DMS53 (cell line): ENCODE results near the gene AP4E1.
A peak's percentile ranks its signal among the peaks of the same experiment; 100 is the strongest.
"Not testable (repeated sequence)": the region's sequence is repeated elsewhere in the genome, so short reads cannot be mapped to it uniquely, and the experiment has no call there.

Experiments used
- DNase-seq: peaks from one replicate; lab custom pipeline; 2025; lab: John Stamatoyannopoulos, UW

AP4E1 gene

GRCh38 chr15:50889589-50889988, 18.9 kb upstream of the AP4E1 start:
- no peak for DNase-seq

GRCh38 chr15:50890751-50891150, 17.7 kb upstream of the AP4E1 start:
- no peak for DNase-seq

GRCh38 chr15:50891159-50891558, 17.3 kb upstream of the AP4E1 start:
- DNase-seq, result no peak

- DNase-seq, result no peak
Measured at GRCh38 chr15:50893976-50894375, 14.5 kb upstream of the AP4E1 start.

GRCh38 chr15:50901390-50901789, 7.1 kb upstream of the AP4E1 start:
- not testable (repeated sequence) for DNase-seq

GRCh38 chr15:50904211-50904610, 4.3 kb upstream of the AP4E1 start:
- no peak for DNase-seq

GRCh38 chr15:50905055-50905454, 3.4 kb upstream of the AP4E1 start:
- DNase-seq, result no peak

- peak; percentile 57 for DNase-seq
Measured at GRCh38 chr15:50906954-50907600, 1.4 kb upstream of the AP4E1 start.

- DNase-seq, result peak; percentile 61
Measured at GRCh38 chr15:50907601-50908208, 778 bp upstream of the AP4E1 start.

GRCh38 chr15:50909010-50909317, 481 bp downstream of the AP4E1 start:
- no peak for DNase-seq

GRCh38 chr15:50910426-50910795, 1.9 kb downstream of the AP4E1 start:
- not testable (repeated sequence) for DNase-seq

- no peak for DNase-seq
Measured at GRCh38 chr15:50911001-50911400, 2.5 kb downstream of the AP4E1 start.

GRCh38 chr15:50911621-50912020, 3.1 kb downstream of the AP4E1 start:
- DNase-seq, result no peak

GRCh38 chr15:50916400-50916799, 7.9 kb downstream of the AP4E1 start:
- DNase-seq, result no peak

GRCh38 chr15:50919359-50919758, 10.9 kb downstream of the AP4E1 start:
- not testable (repeated sequence) for DNase-seq

- DNase-seq, result no peak
Measured at GRCh38 chr15:50925281-50925680, 16.8 kb downstream of the AP4E1 start.

GRCh38 chr15:50929062-50929461, 20.6 kb downstream of the AP4E1 start:
- DNase-seq, result no peak

GRCh38 chr15:50930792-50931191, 22.3 kb downstream of the AP4E1 start:
- no peak for DNase-seq

- no peak for DNase-seq
Measured at GRCh38 chr15:50933341-50933740, 24.9 kb downstream of the AP4E1 start.

- no peak for DNase-seq
Measured at GRCh38 chr15:50938525-50938924, 30.0 kb downstream of the AP4E1 start.

- DNase-seq, result no peak
Measured at GRCh38 chr15:50939911-50940310, 31.4 kb downstream of the AP4E1 start.

- DNase-seq, result peak; percentile 60
Measured at GRCh38 chr15:50940506-50940905, 32.0 kb downstream of the AP4E1 start.

- no peak for DNase-seq
Measured at GRCh38 chr15:50943638-50944037, 35.2 kb downstream of the AP4E1 start.

GRCh38 chr15:50944672-50945071, 36.2 kb downstream of the AP4E1 start:
- DNase-seq, result no peak
